GM23338 (cell line): ENCODE results near the gene NDUFS6. TPM values are rescaled to one million over a fixed set of nuclear protein-coding genes. Genes with fewer than 3 reads are reported as not detected.

Experiments
- ATAC-seq: fragments of 200-7000 bp; cut with Tn5 transposase; 3 replicates; pipeline ENCODE4 v1.9.1; 2020
- DNase-seq: peaks from one replicate; pipeline ENCODE4 v3.0.0-alpha.2; 2015; ENCODE audit warnings: low spot score
- H2AFZ ChIP-seq: fragments of 200-600 bp; sonication (generic); 2 replicates; pipeline ENCODE4 v1.8.0; 2016; ENCODE audit warnings: antibody characterized with exemption, mild to moderate bottlenecking, moderate library complexity
- H3F3A ChIP-seq: fragments of 200-600 bp; sonication (generic); replicated peaks from 2 replicates; pipeline ENCODE4 v1.8.0; 2017; ENCODE audit warnings: antibody characterized with exemption, mixed run types, low read depth
- H3K27ac ChIP-seq: fragments of 200-600 bp; sonication (generic); 2 replicates; pipeline ENCODE4 v1.6.1; 2016; ENCODE audit warnings: low read depth
- H3K27me3 ChIP-seq: fragments of 200-600 bp; sonication (generic); 2 replicates; pipeline ENCODE4 v1.8.0; 2016; ENCODE audit warnings: mild to moderate bottlenecking, mixed run types, moderate library complexity; ENCODE audit not compliant: insufficient read depth
- H3K36me3 ChIP-seq: fragments of 200-600 bp; sonication (generic); 2 replicates; pipeline ENCODE4 v1.8.0; 2016; ENCODE audit warnings: mild to moderate bottlenecking; ENCODE audit not compliant: insufficient read depth
- H3K4me1 ChIP-seq: fragments of 200-600 bp; sonication (generic); 2 replicates; pipeline ENCODE4 v1.8.0; 2016; ENCODE audit warnings: mild to moderate bottlenecking, moderate library complexity; ENCODE audit not compliant: insufficient read depth
- H3K4me2 ChIP-seq: fragments of 200-600 bp; sonication (generic); 2 replicates; pipeline ENCODE4 v1.7.1; 2017; ENCODE audit warnings: mixed run types
- H3K4me3 ChIP-seq: fragments of 200-600 bp; sonication (generic); 2 replicates; pipeline ENCODE4 v1.6.1; 2016; ENCODE audit warnings: mixed run types
- H3K79me2 ChIP-seq: fragments of 200-600 bp; sonication (generic); replicated peaks from 2 replicates; pipeline ENCODE4 v1.8.0; 2017; ENCODE audit warnings: mild to moderate bottlenecking; ENCODE audit not compliant: insufficient read depth
- H3K9me2 ChIP-seq: fragments of 200-600 bp; sonication (generic); 2 replicates; pipeline ENCODE4 v1.8.0; 2017; ENCODE audit not compliant: insufficient read depth
- H4K20me1 ChIP-seq: fragments of 200-600 bp; sonication (generic); replicated peaks from 2 replicates; pipeline ENCODE4 v1.8.0; 2017; ENCODE audit warnings: mild to moderate bottlenecking; ENCODE audit not compliant: insufficient read depth
- H3K27ac Mint-ChIP-seq: 2 replicates; pipeline ENCODE4 v1.8.0; 2020; ENCODE audit warnings: inconsistent platforms, mild to moderate bottlenecking, moderate library complexity, mixed read lengths
- H3K27me3 Mint-ChIP-seq: 3 replicates; pipeline ENCODE4 v1.8.0; 2022; ENCODE audit warnings: low read depth, mild to moderate bottlenecking, moderate library complexity, mixed read lengths, inconsistent platforms; ENCODE audit not compliant: insufficient read depth, poor library complexity
- H3K36me3 Mint-ChIP-seq: 3 replicates; pipeline ENCODE4 v1.8.0; 2021; ENCODE audit warnings: low read depth, mild to moderate bottlenecking, inconsistent platforms, moderate library complexity, mixed read lengths
- H3K4me1 Mint-ChIP-seq: 3 replicates; pipeline ENCODE4 v1.8.0; 2020; ENCODE audit warnings: mild to moderate bottlenecking, inconsistent platforms, mixed read lengths
- H3K4me3 Mint-ChIP-seq: 3 replicates; pipeline ENCODE4 v1.8.0; 2021; ENCODE audit warnings: moderate library complexity, mild to moderate bottlenecking, inconsistent platforms, mixed read lengths
- H3K9me3 Mint-ChIP-seq: 3 replicates; pipeline ENCODE4 v1.8.0; 2020; ENCODE audit warnings: moderate library complexity, mild to moderate bottlenecking, inconsistent platforms, mixed read lengths
- CREB1 ChIP-seq: fragments of 250-450 bp; sonication (Bioruptor Pico); IDR thresholded peaks from 2 replicates; pipeline ENCODE4 v1.5.0; 2020; ENCODE audit warnings: low read depth, mild to moderate bottlenecking, moderate library complexity
- EZH2 ChIP-seq: fragments of 200-600 bp; sonication (generic); IDR thresholded peaks from one replicate; pipeline ENCODE4 v1.8.0; 2017; ENCODE audit warnings: antibody characterized with exemption, mild to moderate bottlenecking, low read depth; ENCODE audit not compliant: unreplicated experiment
- EZH2phosphoT487 ChIP-seq: fragments of 200-600 bp; sonication (generic); IDR thresholded peaks from one replicate; pipeline ENCODE4 v1.8.1; 2018; ENCODE audit warnings: antibody characterized with exemption; ENCODE audit not compliant: unreplicated experiment
- JUNB ChIP-seq: IDR thresholded peaks from one replicate; pipeline ENCODE4 v1.6.1; 2016; ENCODE audit warnings: antibody characterized with exemption; ENCODE audit not compliant: unreplicated experiment
- NANOG ChIP-seq: IDR thresholded peaks from 2 replicates; pipeline ENCODE4 v1.6.1; 2016; ENCODE audit warnings: antibody characterized with exemption, borderline replicate concordance
- POLR2AphosphoS5 ChIP-seq: IDR thresholded peaks from 2 replicates; pipeline ENCODE4 v1.6.1; 2016; ENCODE audit warnings: antibody characterized with exemption, low read depth
- ZNF114 ChIP-seq: fragments of 250-450 bp; sonication (Bioruptor Pico); IDR thresholded peaks from 2 replicates; pipeline ENCODE4 v1.5.0; 2020; ENCODE audit warnings: mild to moderate bottlenecking, moderate library complexity
- ZNF331 ChIP-seq: fragments of 250-450 bp; sonication (Bioruptor Pico); IDR thresholded peaks from 2 replicates; pipeline ENCODE4 v1.5.0; 2020; ENCODE audit warnings: low read depth, mild to moderate bottlenecking, moderate library complexity
- polyA plus RNA-seq: library from polyadenylated mRNA; unstranded; fragments of >200 nt; fragmentation: Nextera tagmentation; extraction: Ambion mirVana; gene quantifications from 2 replicates; pipeline ENCODE4 v1.2.1, GENCODE V29; 2016
- total RNA-seq: library from RNA; depleted of rRNA; stranded (reverse); fragments of >200 nt; shearing (Covaris generic); gene quantifications from 2 replicates; pipeline ENCODE4 v1.2.3, GENCODE V29; 2014
- TF ChIP-seq, protein P1 (sequence below): IDR thresholded peaks from one replicate; pipeline ENCODE4 v1.6.1; 2018; ENCODE audit warnings: antibody characterized with exemption; ENCODE audit not compliant: unreplicated experiment
- TF ChIP-seq, protein P2 (sequence below), 2 experiments: fragments of 200-600 bp in 1 of 2; sonication (generic) in 1 of 2; conservative IDR thresholded peaks; 2 replicates each; pipeline versions ENCODE4 v1.5.1 to v1.6.1; 2016 to 2017; ENCODE audit warnings: antibody characterized with exemption in 2 of 2, low read depth in 2 of 2, mild to moderate bottlenecking in 2 of 2, moderate library complexity in 1 of 2
- TF ChIP-seq, protein P3 (sequence below): IDR thresholded peaks from 2 replicates; pipeline ENCODE4 v1.6.1; 2016; ENCODE audit warnings: antibody characterized with exemption

NDUFS6 gene
- total and polyA plus RNA-seq, 2 experiments from 2014 or later, result 94.8 to 289 TPM

DNA sequence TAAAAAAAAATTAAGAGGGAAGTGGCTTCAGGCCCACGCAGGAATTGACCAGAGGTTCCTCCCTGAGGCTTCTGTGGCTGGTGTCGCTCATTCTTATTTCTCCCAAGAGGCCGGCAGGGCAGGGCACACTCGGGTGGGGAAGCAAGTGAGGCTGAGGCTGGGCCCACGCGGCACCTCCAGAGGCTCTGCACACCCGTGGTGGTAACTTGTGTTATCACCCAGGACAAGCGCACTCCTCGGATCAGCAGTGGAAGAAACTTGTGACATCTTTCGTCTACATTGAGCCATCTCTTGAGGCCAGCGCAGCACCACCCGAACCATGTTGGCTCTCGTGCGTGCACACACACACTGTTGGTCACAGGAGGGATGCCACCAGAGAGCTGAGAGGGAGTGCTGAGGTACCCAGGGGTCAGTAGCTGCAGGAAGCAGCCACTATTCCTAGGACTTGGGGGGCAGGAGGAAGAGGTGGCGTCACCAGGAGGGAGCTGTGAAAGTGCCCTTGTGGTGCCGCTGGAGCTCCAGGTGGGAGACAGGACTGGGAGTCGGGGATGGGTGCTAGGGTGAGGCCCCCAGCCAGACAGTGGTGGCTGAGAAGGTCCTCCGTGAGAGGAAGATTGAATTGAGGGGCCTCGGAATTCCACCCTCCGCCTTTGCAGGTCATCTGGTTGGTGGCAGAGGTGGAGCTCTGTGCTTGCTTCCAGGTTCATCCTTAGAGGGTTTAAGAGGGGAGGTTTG, 6.4 kb downstream of the NDUFS6 start (continued):
- TF ChIP-seq, protein P1, sequence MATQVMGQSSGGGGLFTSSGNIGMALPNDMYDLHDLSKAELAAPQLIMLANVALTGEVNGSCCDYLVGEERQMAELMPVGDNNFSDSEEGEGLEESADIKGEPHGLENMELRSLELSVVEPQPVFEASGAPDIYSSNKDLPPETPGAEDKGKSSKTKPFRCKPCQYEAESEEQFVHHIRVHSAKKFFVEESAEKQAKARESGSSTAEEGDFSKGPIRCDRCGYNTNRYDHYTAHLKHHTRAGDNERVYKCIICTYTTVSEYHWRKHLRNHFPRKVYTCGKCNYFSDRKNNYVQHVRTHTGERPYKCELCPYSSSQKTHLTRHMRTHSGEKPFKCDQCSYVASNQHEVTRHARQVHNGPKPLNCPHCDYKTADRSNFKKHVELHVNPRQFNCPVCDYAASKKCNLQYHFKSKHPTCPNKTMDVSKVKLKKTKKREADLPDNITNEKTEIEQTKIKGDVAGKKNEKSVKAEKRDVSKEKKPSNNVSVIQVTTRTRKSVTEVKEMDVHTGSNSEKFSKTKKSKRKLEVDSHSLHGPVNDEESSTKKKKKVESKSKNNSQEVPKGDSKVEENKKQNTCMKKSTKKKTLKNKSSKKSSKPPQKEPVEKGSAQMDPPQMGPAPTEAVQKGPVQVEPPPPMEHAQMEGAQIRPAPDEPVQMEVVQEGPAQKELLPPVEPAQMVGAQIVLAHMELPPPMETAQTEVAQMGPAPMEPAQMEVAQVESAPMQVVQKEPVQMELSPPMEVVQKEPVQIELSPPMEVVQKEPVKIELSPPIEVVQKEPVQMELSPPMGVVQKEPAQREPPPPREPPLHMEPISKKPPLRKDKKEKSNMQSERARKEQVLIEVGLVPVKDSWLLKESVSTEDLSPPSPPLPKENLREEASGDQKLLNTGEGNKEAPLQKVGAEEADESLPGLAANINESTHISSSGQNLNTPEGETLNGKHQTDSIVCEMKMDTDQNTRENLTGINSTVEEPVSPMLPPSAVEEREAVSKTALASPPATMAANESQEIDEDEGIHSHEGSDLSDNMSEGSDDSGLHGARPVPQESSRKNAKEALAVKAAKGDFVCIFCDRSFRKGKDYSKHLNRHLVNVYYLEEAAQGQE, result no peak
- TF ChIP-seq JUNB, result no peak
- TF ChIP-seq CREB1 (CRISPR knock-in tag), result no peak
- no peak for TF ChIP-seq ZNF331 (CRISPR knock-in tag)
- TF ChIP-seq ZNF114, result no peak

DNA sequence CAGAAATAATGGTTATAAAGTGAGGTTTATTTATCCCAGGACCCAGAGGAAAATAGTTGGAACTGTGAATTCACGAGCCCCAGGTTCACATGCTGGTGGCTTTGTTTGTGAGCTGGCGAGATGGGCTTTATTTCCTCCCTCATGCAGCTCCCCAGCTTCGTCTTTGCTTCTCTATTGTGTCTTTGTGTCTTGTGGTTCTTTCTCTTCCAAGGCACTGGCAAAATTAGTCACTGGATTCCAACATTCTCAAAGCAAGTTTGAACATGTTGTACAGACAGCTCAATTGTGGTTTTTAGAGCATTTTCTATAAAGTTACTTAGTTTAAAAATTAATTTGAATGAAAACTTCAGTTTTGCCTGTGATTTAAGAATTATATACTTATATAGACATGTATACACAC, 7.2 kb downstream of the NDUFS6 start:
- H3K36me3 ChIP-seq, result peaks cover 29% of the 10 kb centered on the region
- peaks cover 52% of the 10 kb centered on the region for H4K20me1 ChIP-seq
- H3K4me1 ChIP-seq, result no peaks in the 10 kb centered on the region
- no peaks in the 10 kb centered on the region for H3K9me2 ChIP-seq
- Mint-ChIP-seq H3K4me3 (no peak overlapping the region), H3K27me3 (peaks cover 2% of the 10 kb centered on the region), H3K4me1 (peaks cover 5% of the 10 kb centered on the region), H3K9me3 (no peaks in the 10 kb centered on the region; the same call in 2 of the 3 replicates), H3K27ac (0 out of 2 replicates have a peak overlapping the region, but pooled peaks have one; percentile 48), H3K36me3 (peaks cover 88% of the 10 kb centered on the region)
- no peaks in the 10 kb centered on the region for H3F3A ChIP-seq
- DNase-seq, result no peak
- H3K4me3 ChIP-seq, result no peak overlapping the region
- peaks cover 94% of the 10 kb centered on the region for H3K79me2 ChIP-seq
- H3K27me3 ChIP-seq, result no peaks in the 10 kb centered on the region
- 0 out of 2 replicates have a peak overlapping the region, but pooled peaks have one; percentile 59 for H3K27ac ChIP-seq
- no peak for ATAC-seq
- no peak overlapping the region for H2AFZ ChIP-seq
- H3K4me2 ChIP-seq, result no peak overlapping the region
- TF ChIP-seq, protein P1, result no peak
- TF ChIP-seq ZNF331 (CRISPR knock-in tag) (no peak), EZH2 (no peak), NANOG (no peak), EZH2phosphoT487 (no peak), POLR2AphosphoS5 (no peak), CREB1 (CRISPR knock-in tag) (no peak), JUNB (no peak), ZNF114 (no peak)
- TF ChIP-seq, protein P2, sequence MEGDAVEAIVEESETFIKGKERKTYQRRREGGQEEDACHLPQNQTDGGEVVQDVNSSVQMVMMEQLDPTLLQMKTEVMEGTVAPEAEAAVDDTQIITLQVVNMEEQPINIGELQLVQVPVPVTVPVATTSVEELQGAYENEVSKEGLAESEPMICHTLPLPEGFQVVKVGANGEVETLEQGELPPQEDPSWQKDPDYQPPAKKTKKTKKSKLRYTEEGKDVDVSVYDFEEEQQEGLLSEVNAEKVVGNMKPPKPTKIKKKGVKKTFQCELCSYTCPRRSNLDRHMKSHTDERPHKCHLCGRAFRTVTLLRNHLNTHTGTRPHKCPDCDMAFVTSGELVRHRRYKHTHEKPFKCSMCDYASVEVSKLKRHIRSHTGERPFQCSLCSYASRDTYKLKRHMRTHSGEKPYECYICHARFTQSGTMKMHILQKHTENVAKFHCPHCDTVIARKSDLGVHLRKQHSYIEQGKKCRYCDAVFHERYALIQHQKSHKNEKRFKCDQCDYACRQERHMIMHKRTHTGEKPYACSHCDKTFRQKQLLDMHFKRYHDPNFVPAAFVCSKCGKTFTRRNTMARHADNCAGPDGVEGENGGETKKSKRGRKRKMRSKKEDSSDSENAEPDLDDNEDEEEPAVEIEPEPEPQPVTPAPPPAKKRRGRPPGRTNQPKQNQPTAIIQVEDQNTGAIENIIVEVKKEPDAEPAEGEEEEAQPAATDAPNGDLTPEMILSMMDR (conservative IDR thresholded peaks at IDR 0.05; ENCODE audit: low read depth in 2 of 2), result no peak
- TF ChIP-seq, protein P3, sequence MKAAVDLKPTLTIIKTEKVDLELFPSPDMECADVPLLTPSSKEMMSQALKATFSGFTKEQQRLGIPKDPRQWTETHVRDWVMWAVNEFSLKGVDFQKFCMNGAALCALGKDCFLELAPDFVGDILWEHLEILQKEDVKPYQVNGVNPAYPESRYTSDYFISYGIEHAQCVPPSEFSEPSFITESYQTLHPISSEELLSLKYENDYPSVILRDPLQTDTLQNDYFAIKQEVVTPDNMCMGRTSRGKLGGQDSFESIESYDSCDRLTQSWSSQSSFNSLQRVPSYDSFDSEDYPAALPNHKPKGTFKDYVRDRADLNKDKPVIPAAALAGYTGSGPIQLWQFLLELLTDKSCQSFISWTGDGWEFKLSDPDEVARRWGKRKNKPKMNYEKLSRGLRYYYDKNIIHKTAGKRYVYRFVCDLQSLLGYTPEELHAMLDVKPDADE, result no peak
